Measurements from ENCODE around the gene NAIF1.

NAIF1 gene

DNA sequence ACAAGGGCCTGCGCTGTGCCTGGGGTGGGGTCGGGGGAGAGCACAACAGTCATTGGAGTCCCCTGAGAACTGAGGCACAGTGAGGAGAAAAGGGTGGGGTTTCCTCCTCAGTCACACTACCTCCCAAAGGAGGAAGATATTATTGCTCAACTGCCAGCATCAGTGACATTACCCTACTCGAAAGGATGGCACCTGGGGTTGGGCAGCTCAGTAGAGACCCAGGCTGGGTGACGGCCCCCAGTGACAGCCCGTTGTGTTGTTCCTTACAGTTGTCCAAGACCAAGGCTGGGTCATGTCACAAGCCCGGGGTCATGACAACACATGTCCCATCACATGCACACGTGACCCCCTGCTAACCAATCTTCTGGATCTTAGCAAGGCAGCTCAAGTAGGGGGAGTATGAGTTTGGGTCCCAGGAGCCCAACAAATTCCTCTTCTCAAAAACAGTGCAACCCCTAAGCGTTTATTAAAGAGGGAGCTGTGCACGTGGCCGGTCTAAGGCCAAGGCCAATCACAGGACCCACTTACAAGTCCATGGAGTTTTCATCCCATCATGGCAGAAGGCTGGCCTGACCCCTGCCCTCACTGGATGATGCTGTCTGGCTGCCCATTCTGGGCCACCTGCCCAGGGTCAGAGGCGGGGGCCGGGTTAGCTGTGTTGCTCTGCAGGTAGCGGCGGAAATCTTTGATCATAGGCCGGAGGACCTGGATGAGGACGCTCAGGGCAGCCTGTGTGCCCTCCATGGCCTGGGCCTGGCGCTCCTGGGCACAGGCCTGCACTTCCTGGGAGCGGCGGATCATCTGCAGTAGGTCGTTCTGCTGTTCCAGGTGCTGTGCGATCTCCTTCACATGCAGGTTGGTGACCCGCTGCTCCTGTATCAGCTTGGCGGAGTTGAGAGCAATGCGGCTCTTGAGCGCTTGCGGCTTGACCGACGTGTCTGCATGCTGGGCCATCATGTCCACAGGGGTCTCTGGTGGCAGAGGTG, 4.0 kb downstream of the NAIF1 start:
- Mint-ChIP-seq H3K27ac (peak overlapping the region; percentile 18), H3K4me3 (no peak overlapping the region), H3K9me3 (no peaks in the 10 kb centered on the region), H3K27me3 (no peaks in the 10 kb centered on the region), H3K4me1 (ENCODE audit: low read depth) (peaks cover 53% of the 10 kb centered on the region), H3K36me3 (ENCODE audit: low read depth) (peaks cover 16% of the 10 kb centered on the region)
- DNase-seq, result no peak

DNA sequence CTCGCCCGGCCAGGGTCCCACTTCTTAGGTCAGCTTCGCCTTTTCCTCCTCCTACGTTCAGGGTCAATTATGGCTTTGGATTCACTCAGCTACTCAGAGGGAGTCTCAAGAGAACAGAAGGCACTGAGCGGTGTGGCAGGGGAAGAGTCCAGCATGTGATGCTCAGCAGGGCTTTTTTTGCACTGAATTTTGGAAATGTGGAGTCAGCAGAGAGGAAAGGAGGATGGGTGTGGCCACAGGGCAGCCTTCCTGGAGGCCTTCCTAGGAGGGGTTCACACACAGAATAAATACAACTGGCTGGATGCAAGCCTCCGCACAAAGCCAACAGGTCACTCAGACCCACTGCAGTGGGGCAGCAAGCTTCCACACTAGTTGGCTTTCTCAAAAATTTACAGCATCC, 4.8 kb downstream of the NAIF1 start:
- no peaks in the 10 kb centered on the region for H3K9me3 Mint-ChIP-seq

GRCh38 chr9:128061275-128061960, 5.7 kb downstream of the NAIF1 start:
- Mint-ChIP-seq H3K4me1 (ENCODE audit: low read depth) (peaks cover 52% of the 10 kb centered on the region), H3K36me3 (ENCODE audit: low read depth) (peaks cover 16% of the 10 kb centered on the region), H3K27ac (peak overlapping the region; percentile 81), H3K4me3 (peak overlapping the region; percentile 64), H3K27me3 (no peaks in the 10 kb centered on the region), H3K9me3 (no peaks in the 10 kb centered on the region)
- no peak for DNase-seq

More for the DNA sequence above, 4.8 kb downstream of the NAIF1 start:
- DNase-seq, result no peak
- Mint-ChIP-seq H3K4me1 (ENCODE audit: low read depth) (peaks cover 53% of the 10 kb centered on the region), H3K27me3 (no peaks in the 10 kb centered on the region), H3K27ac (peak overlapping the region; percentile 81), H3K4me3 (no peak overlapping the region), H3K36me3 (ENCODE audit: low read depth) (peaks cover 16% of the 10 kb centered on the region)

DNA sequence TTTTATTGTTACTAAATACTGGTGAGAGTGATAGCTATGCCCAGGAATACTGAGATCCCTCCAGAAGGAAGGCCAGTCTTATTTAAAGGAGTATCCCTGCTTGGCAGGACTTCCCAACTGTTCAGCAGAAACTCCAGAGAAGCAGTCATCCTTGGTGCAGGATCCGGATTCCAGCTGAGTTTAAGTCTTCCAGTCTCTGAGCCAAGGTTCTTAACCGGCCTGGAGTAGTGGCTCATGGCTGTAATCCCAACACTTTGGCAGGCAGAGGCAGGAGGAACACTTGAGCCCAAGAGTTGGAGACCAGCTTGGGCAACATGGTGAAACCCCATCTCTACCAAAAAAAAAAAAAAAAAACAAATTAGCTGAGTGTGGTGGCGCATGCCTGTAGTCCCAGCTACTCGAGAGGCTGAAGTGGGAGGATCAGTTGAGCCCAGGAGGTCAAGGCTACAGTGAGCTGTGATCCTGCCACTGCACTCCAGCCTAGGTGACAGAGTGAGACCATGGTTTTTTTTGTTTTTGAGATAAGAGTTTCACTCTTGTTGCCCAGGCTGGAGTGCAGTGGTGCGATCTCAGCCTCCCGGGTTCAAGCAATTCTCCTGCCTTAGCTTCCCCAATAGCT, 7.6 kb downstream of the NAIF1 start:
- H3K9me3 Mint-ChIP-seq, result no peaks in the 10 kb centered on the region
- H3K36me3 Mint-ChIP-seq (ENCODE audit: low read depth), result peaks cover 16% of the 10 kb centered on the region
- H3K4me3 Mint-ChIP-seq, result no peak overlapping the region
- H3K4me1 Mint-ChIP-seq (ENCODE audit: low read depth), result peaks cover 32% of the 10 kb centered on the region
- H3K27me3 Mint-ChIP-seq, result no peaks in the 10 kb centered on the region
- H3K27ac Mint-ChIP-seq, result no peak overlapping the region
- DNase-seq, result no peak

DNA sequence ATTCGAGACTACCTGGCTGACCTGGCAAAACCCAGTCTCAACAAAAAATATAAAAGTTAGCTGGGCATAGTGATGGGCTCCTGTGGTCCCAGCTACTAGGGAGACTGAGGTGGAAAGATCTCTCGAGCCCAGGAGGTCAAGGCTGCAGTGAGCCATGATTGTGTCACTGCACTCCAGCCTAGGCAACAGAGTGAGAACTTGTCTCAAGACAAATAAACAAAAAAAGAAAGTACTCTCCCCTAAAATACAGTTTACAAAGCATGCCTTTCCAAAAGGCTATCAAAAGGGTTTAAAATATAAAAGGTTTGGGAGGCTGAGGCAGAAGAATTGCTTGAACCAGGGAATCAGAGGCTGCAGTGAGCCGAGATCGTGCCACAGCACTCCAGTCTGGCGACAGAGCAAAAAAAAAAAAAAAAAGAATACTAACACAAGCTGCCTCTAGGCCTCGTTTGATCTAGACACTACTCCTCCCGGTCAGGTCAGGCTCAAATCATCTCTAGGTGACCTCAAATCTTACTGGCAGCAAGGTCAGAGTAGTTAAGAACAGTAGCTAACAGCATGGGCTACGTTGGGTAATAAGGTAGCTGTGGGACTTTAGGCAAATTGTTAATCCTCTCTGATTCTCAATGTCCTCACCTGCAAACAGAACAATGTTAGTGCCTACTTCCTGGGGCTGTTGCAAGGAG, 9.3 kb downstream of the NAIF1 start:
- H3K4me1 Mint-ChIP-seq (ENCODE audit: low read depth), result peaks cover 20% of the 10 kb centered on the region
- H3K27ac Mint-ChIP-seq, result no peak overlapping the region
- no peak for DNase-seq
- no peaks in the 10 kb centered on the region for H3K9me3 Mint-ChIP-seq
- H3K4me3 Mint-ChIP-seq, result no peak overlapping the region
- peaks cover 7% of the 10 kb centered on the region for H3K36me3 Mint-ChIP-seq (ENCODE audit: low read depth)
- H3K27me3 Mint-ChIP-seq, result no peaks in the 10 kb centered on the region

GRCh38 chr9:128056887-128057723, 10.0 kb downstream of the NAIF1 start:
- Mint-ChIP-seq H3K27ac (no peak overlapping the region), H3K4me1 (ENCODE audit: low read depth) (peaks cover 14% of the 10 kb centered on the region), H3K36me3 (ENCODE audit: low read depth) (peaks cover 7% of the 10 kb centered on the region), H3K27me3 (no peaks in the 10 kb centered on the region), H3K9me3 (no peaks in the 10 kb centered on the region), H3K4me3 (no peak overlapping the region)
- no peak for DNase-seq

DNA sequence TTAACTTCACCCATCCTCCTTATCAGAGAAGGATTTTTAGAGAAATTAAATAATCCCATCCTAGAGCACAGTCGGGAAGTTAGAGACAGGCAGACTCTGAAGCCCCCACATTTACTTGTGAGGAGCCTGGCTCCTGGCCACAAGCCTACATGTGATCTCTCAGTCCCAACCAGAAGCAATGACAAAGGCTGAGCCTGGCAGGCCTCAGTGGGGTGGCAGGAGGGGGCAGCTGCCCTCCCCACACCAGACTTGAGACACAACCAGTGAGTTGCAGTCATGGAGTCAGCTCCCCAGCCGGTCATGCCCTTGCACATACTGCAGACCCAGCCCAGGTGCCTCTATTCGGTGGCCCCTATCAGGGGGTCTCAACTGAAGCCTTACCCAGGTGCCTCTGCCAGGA, 11.0 kb downstream of the NAIF1 start:
- Mint-ChIP-seq H3K27ac (no peak overlapping the region), H3K27me3 (no peaks in the 10 kb centered on the region), H3K4me3 (no peak overlapping the region), H3K36me3 (ENCODE audit: low read depth) (peaks cover 1% of the 10 kb centered on the region), H3K9me3 (no peaks in the 10 kb centered on the region), H3K4me1 (ENCODE audit: low read depth) (peaks cover 3% of the 10 kb centered on the region)
- DNase-seq, result no peak

DNA sequence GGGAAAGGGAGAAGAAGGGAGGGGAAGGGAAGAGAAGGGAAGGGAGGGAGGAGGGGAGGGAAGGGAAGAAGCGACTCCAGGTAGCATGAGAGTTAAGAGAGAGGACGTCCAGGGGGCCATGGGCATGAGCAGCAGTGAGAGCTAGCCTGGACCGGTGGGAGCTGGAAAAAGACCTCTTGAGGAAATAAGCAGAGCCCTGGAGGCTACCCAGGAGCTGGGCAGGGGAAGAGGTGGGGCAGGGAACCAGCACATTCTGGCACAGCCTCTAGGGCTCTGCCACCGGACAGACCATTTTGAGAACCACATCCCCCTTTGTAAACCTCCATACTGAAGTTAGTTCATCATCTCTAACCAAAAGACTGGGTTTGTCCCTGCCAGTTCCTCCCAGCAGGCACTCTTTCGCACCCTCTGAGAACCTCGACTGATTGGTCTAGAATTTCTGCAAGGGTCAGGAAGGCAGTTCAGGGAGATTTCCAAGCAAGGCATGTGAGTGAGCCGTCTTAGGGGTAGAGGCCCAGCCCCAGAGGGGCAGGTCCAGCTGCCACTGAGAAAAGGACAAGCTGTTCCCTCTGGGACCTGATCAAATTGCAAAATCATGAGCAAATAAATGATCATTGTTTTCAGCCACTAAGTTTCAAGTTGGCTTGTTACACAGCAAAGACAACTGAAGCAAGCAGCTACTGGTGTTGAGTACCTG, 11.6 kb downstream of the NAIF1 start:
- no peaks in the 10 kb centered on the region for H3K27me3 Mint-ChIP-seq
- no peak overlapping the region for H3K27ac Mint-ChIP-seq
- DNase-seq, result no peak
- H3K4me1 Mint-ChIP-seq (ENCODE audit: low read depth), result no peaks in the 10 kb centered on the region
- H3K4me3 Mint-ChIP-seq, result no peak overlapping the region
- no peaks in the 10 kb centered on the region for H3K36me3 Mint-ChIP-seq (ENCODE audit: low read depth)
- no peaks in the 10 kb centered on the region for H3K9me3 Mint-ChIP-seq

GRCh38 chr9:128054087-128054486, 13.0 kb downstream of the NAIF1 start:
- no peaks in the 10 kb centered on the region for H3K9me3 Mint-ChIP-seq
- no peak overlapping the region for H3K27ac Mint-ChIP-seq
- no peaks in the 10 kb centered on the region for H3K4me1 Mint-ChIP-seq (ENCODE audit: low read depth)
- no peaks in the 10 kb centered on the region for H3K27me3 Mint-ChIP-seq
- H3K36me3 Mint-ChIP-seq (ENCODE audit: low read depth), result no peaks in the 10 kb centered on the region
- H3K4me3 Mint-ChIP-seq, result no peak overlapping the region
- DNase-seq, result no peak

DNA sequence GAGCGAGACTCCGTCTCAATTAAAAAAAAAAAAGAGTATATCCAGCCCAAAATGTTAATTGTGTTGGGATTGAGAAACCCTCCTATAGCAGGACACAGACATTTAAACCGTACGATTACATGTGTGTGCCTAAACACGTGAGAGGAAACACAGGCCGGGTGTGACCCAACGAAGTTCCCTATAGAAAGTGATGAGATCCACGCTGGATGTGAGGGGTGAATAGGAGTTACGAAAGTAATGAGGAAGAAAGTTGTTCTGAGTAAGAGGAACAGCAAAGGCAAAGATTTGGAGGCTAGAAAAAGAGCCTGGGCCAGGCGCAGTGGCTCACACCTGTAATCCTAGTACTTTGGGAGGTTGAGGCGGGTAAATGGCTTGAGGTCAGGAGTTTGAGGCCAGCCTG, 13.6 kb downstream of the NAIF1 start:
- H3K4me1 Mint-ChIP-seq (ENCODE audit: low read depth), result no peaks in the 10 kb centered on the region
- DNase-seq, result no peak

GRCh38 chr9:128051932-128052709, 15.0 kb downstream of the NAIF1 start:
- H3K4me1 Mint-ChIP-seq (ENCODE audit: low read depth), result no peaks in the 10 kb centered on the region
- H3K36me3 Mint-ChIP-seq (ENCODE audit: low read depth), result no peaks in the 10 kb centered on the region
- H3K27me3 Mint-ChIP-seq, result no peaks in the 10 kb centered on the region
- H3K4me3 Mint-ChIP-seq, result no peak overlapping the region
- no peak for DNase-seq
- H3K9me3 Mint-ChIP-seq, result no peaks in the 10 kb centered on the region
- no peak overlapping the region for H3K27ac Mint-ChIP-seq

More for the DNA sequence above, 13.6 kb downstream of the NAIF1 start:
- Mint-ChIP-seq H3K9me3 (no peaks in the 10 kb centered on the region), H3K27me3 (no peaks in the 10 kb centered on the region), H3K27ac (no peak overlapping the region), H3K36me3 (ENCODE audit: low read depth) (no peaks in the 10 kb centered on the region), H3K4me3 (no peak overlapping the region)

DNA sequence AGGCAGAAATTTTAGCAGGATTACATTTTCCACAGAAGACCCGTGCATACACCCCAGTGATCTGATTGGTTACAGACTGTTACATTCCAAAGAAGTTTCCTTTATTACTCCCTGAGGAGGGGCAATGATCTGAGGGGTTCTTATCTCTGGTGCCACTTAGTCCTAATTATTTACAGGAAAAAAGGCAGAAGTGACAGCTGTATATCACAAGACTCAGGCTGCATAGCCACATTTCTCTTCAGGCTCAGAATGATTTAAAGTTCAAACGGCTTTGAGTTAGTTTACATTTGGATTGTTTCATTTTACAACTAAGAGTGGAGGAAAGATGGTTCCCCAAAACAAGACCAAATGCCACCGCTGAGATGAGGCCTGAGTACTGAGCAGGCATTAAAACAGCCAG, 17.3 kb downstream of the NAIF1 start:
- H3K36me3 Mint-ChIP-seq (ENCODE audit: low read depth), result no peaks in the 10 kb centered on the region
- no peak overlapping the region for H3K27ac Mint-ChIP-seq
- DNase-seq, result no peak
- no peaks in the 10 kb centered on the region for H3K27me3 Mint-ChIP-seq
- H3K9me3 Mint-ChIP-seq, result no peaks in the 10 kb centered on the region
- H3K4me3 Mint-ChIP-seq, result no peak overlapping the region
- peaks cover 2% of the 10 kb centered on the region for H3K4me1 Mint-ChIP-seq (ENCODE audit: low read depth)

DNA sequence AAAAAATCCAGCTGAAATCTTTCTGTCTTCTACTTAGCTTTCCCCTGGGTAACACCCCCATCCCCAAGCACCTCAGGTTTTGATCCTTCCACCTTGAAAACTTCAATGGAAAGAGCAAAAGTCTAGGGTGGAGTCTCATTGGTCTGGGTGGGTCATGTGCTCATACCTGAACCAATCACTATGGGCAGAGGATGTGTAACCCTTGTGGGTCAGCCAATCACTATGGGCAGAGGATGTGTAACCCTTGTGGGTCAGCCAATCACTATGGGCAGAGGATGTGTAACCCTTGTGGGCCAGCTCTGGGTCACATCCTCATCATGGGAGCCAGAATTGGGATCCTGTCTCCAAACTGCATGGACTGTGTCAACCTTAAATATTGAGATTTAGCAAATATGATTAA, 18.5 kb downstream of the NAIF1 start:
- Mint-ChIP-seq H3K27me3 (no peaks in the 10 kb centered on the region), H3K27ac (no peak overlapping the region), H3K4me3 (no peak overlapping the region)

More for the DNA sequence above, 18.5 kb downstream of the NAIF1 start:
- no peak for DNase-seq
- no peaks in the 10 kb centered on the region for H3K36me3 Mint-ChIP-seq (ENCODE audit: low read depth)
- H3K9me3 Mint-ChIP-seq, result no peaks in the 10 kb centered on the region
- peaks cover 2% of the 10 kb centered on the region for H3K4me1 Mint-ChIP-seq (ENCODE audit: low read depth)

Measured in activated T-cell treated with anti-CD3 and anti-CD28 coated beads, Interleukin-2, amount 50 U/mL, for 24 hours (primary cell).